Thyroid gland (tissue), 4 donors: ENCODE measurements around the gene WDR74.

Experiments
- CTCF ChIP-seq, 6 experiments: fragments of 200-600 bp in 3 of 6; fragments of 450-650 bp in 3 of 6; sonication (generic) in 3 of 6; IDR thresholded peaks; one replicate each; pipeline ENCODE4 v1.5.1; 2016 to 2019; ENCODE audit warnings: antibody characterized with exemption in 6 of 6, mild to moderate bottlenecking in 2 of 6, inconsistent platforms in 1 of 6, moderate library complexity in 1 of 6
- POLR2A ChIP-seq, 2 donors: fragments of 450-650 bp; IDR thresholded peaks; one replicate each; pipeline ENCODE4 v1.6.1; 2017; ENCODE audit warnings: antibody characterized with exemption in 2 of 2, mild to moderate bottlenecking in 2 of 2, moderate library complexity in 1 of 2

DNA sequence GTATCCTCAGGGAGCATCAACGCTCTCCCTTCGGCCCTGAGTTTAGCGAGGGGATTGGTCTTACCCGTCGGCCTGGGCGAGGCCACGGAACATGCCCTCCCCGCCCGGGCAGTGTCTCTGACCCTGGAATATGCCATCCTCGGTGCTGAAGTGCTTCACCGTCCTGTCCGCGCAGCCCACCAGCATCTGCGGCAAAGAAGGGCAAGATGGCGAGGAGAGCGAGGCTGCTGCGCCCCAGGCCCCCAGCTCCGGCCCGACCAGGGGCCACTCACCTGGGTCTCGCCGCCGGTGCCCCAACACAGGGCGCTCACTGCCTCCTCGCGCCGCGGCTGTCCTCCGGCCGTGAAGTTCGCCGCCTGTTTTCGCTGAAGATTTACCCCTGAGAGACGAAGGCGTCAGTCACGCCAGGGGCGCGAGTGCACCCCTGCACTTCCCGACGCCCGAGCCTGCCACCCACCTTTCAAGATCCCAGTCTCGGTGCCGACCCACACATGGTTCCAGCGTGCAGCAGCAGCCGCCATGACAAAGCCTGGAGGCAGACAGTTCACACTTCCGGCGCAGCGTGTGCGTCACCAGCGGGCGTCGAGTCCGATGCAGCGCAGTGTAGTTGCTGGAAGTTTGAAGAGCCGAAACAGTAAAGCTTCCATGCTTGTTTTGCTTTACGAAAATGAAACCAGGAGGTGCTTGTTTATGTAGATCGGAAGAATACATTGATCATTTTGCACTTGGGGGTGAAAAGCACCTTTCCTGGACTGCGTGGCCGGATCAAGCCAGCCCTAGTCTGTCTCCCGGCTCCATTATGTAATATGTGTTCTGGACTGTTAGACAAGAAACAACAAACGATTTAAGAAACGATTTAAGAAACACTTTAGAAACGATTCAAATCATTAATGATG lies at the start of gene WDR74:
- peak in 1 of 6 experiments; percentile 20 for TF ChIP-seq CTCF (IDR thresholded peaks at IDR 0.05)
- TF ChIP-seq POLR2A (IDR thresholded peaks at IDR 0.05) = peak; percentile 77 to 95
